HG03565 (cell line): ENCODE results near the gene SRXN1.

Experiments used
- ATAC-seq: cut with Tn5 transposase; IDR thresholded peaks from one replicate; pipeline ENCODE4 v1.9.1; 2021; ENCODE audit warnings: mild to moderate bottlenecking, moderate library complexity; ENCODE audit not compliant: unreplicated experiment

The SRXN1 gene

DNA sequence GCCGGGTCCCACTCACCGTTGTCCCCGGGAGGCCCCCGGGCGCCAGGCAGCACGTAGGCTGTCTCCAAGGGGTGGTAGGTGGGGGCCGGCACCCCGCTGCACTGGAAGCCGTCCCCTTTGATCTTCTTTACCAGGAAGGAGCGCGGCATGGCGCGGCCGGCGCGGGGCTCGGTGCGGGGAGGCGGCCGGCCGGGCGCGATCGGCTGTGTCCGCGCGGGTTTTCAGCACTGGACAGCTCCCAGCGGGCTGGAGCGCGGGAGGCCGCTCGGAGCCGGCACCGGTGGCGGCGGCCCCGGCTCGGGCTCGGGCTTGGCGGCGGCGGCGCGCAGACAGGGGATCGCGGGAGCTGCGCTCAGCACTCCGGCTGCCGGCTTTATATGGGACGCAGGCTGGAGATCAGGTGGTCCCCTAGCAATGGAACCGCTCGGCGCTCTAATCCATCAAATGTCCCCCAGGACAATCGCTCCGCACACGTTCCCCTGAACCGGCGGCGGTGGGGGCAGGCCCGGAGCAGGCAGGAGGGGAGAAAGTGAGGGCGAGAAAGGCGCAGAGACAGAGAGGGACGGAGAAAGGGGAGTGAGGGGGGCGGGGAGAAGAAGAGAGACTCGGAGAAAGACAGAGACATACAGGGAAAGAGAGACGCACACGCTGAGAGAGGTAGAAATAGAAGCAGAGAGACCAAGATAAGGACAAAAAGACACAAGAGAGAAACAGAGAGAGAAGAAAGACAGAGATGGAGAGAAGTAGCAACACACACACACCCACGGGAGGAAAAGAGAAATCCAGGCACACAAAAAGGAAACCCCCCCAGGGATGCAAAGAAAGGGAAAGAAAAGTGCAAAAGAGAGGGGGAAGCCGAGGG lies 22.7 kb upstream of the SRXN1 start, which contains the start of gene SCRT2:
SCRT2 (minus strand) TSS at position 350 of the 862 bp plus-strand sequence; CDS start at position 149, 201 bp downstream.
- no peak for ATAC-seq

- ATAC-seq, result no peak
Measured at GRCh38 chr20:675033-675452, 22.0 kb upstream of the SRXN1 start.

GRCh38 chr20:673603-674001 lies 20.6 kb upstream of the SRXN1 start:
- ATAC-seq, result no peak

- no peak for ATAC-seq
Measured at GRCh38 chr20:672963-673602, 20.1 kb upstream of the SRXN1 start.

DNA sequence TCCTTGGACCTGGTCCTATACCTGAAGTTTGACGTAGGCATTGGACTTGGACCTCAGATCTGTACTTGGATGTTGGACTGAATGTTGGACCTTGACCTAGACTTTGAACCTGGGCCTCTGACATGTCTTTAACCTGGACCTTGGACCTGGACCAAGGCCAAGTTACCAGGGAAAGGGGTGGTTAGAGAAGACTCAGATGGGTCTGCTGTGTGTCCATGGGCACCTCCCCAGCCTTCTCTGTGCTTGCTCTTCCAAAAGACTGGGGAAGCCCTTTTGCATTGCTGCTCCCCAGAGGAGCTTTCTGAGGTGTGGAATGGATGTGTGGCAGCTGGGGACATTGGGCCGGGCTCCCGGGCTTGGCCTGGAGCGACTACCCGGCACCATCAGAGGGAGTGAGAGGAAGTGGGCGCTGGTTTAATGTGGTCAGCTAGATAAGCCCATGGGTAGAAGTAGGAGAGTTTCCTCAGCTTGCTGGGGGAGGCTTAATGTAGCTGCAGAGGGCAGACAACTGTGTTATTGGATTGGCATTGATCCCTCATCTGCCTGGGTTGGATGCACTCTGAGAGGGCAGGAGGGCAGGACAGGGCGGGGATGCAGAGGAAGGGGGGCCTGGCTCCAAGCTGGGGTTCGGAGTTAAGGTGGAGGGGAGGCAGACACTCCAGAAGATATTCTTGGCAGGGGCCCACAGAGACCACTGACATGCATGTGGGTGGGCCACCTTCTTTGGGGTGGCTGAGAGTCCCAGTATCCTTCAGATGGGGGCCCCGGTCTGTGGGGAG lies 18.4 kb upstream of the SRXN1 start:
- no peak for ATAC-seq

- no peak for ATAC-seq
Measured at GRCh38 chr20:669573-669972, 16.6 kb upstream of the SRXN1 start.

DNA sequence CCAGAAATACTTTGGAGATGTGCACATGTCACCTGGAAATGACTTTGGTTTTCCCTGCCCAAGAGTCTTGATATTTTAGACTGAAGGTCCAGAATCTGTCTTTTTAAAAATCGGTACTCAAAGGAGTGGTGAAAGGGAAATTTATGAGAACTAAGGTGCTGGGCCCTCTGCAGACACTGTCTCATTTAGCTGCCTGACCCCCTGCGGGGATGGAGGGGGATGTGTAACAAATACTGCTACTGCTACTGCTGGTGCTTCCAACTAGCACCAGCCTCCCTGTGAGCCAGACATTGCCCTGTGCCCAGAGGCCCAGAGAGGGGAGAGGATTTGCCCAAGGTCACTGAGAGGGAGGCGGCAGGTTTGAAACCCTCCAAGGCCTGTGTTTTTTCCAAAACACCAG lies 15.6 kb upstream of the SRXN1 start:
- no peak for ATAC-seq

GRCh38 chr20:668050-668449 lies 15.1 kb upstream of the SRXN1 start:
- no peak for ATAC-seq

- no peak for ATAC-seq
Measured at GRCh38 chr20:667351-668034, 14.5 kb upstream of the SRXN1 start.

GRCh38 chr20:666877-667276 lies 13.9 kb upstream of the SRXN1 start:
- no peak for ATAC-seq

- no peak for ATAC-seq
Measured at GRCh38 chr20:665276-665675, 12.3 kb upstream of the SRXN1 start.

GRCh38 chr20:664576-664975 lies 11.6 kb upstream of the SRXN1 start:
- no peak for ATAC-seq

- no peak for ATAC-seq
Measured at GRCh38 chr20:664151-664550, 11.2 kb upstream of the SRXN1 start.

- no peak for ATAC-seq
Measured at GRCh38 chr20:663315-664090, 10.5 kb upstream of the SRXN1 start.

DNA sequence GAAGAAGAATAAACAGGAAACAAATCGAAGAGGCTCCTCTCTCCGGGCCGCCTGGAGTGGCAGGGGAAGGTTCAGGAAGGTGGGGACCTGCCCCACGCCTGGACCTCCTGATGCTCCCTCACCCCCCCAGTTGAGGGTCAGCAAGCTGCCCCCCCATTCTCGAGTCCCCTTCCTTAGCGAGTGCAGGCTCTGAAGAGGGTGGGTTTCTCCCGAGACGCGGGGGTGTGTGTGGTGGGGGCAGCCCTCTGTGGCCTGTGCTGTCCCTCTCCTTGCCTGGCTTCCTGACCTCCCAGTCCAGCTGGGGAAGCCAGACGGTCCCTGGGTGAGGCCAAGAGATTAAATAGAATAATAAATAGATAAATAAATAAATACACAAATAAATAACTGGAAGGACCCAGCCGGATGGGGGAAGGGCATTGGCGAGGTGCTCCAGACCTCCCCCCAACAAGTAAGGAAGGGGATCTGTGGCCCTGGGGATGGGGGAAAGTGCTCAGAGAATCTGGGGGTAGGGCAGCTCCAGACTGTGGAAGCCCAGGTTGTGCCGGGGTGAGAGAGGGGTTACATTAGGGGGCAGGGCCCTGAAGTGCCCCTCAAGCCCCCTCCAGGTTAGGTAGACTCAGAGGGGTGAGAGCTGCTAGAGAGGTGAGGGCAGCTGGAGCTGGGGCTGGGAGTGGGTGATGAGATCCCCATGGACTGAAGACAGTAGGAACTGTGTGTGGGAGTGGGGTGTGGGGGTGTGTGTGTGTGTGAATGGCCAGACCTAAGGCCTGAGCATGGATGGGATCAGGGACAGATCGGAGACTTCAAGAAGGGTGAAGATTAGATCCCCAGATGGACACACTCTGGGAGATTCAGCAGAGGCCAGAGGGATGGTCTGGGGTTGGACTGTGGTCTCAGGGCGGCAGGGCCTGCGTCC lies 9.5 kb upstream of the SRXN1 start:
- no peak for ATAC-seq

DNA sequence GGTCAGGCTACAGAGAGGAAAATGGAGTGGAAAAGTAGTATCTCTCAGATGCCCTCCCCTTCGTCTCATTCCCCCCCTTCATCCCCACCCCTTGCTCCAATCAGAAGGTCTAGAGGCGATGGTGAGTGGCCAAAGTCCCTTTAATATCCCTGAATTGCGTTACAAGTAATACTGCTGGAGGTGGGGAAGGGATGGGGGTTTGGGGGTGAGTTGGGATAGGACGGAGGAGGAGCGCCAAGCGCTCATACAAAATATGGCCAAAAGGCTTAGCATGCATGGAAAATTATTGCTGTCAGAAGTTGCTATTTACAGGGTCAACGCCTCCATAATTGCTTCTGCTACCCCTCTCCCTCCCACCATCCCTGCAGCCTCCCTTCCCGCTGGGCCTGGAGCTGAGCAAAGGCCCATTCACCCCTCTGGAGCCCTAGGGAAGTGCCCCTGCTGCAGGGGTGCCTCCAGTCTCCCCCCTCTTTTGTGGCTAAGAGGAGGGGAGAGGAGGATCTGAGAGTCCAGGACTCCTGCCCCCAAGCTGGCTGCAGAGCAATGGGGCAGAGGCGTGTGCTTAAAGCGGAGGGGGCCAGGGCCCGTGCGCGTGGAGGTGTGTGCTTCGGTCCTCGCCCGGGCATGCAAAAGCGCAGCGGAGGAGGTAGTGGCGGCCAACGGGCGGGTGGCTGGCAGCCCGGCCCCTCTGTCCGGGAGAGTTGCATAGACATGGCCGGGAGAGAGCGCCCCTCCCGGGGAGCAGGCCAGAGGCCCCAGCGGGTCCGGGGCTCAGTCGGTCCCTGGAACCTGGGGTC lies 8.7 kb upstream of the SRXN1 start:
- no peak for ATAC-seq

DNA sequence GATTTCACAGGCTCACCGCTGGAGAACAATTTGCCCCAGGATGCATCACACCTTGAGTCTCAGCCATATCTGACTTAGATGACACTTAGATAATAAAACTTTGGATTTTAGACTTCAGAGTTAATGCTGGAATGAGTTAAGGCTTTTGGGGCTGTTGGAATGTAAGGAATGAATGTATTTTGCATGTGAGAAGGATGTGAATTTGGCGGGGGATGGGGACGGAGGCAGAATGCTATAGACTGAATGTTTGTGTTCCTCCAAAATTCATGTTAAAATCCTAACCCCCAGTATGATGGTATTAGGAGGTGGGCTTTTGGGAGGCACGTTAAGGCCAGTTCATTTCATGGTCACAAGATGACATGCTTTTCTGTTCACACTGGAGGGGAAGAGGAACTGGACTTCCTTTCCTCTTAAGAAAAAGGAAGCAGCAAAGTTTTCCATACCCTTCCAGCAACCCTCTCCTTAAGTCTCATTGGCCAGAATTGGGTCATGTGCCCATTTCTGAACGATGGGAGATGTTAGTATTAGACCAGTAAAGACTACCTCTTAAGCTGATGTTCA lies 5.8 kb upstream of the SRXN1 start:
- ATAC-seq, result no peak

DNA sequence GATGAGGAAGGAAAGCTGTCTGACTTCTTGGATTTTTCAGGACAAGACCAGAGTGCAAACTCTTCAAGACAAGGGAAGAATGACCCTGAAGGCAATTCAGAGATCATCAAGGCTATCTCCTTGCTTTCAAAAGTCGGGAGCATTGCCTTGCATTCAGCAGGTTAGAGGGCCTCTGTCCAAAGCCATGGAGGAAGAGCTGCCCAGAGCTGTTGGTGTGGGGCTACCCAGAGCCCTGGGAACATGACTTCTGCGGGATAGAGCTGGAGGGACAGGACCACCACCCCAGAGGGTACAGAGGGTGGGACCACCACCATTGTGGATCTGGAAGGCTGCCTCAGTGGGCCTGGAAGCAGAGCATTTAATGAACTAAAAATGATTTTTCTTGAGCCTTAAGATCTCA lies 5.2 kb upstream of the SRXN1 start:
- no peak for ATAC-seq
